ENCODE measurements around the gene TBXA2R.

DNA sequence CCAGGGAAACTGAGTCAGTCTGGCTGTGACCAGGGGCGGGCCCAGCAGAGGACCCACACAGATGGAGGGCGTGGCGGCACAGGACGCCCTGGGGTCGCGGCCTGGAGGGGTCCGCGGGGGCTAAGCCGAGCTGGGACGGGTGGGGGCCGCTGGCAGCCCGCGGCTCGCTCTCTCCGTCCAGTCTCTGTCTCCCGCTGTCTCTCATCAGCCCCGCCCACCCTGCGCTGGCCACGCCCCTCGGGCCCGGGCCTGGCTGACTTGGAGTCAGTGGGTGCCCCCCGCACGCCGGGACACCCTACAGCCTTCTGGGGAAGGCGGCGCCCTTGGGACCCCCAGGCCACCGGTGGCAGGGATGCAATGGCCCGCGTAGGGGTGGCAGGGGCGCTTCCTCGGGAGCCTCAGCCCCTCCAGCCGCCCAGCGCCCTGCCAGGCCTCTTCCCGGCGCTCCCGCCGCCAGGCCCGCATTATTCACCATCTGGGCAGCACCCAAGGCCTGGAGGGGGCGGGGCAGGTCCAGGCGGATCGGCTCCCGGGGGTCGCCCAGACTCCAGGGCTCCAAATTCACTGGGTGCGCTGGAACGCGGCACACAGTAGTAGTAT, at the start of gene TBXA2R:
- TF ChIP-seq POLR2A (IDR thresholded peaks at IDR 0.05) (peak in 1 of 2 donors; percentile 52), CTCF (IDR thresholded peaks at IDR 0.05) (peak in 1 of 5 experiments; percentile 15)
